AG04450 (cell line): Measurements from ENCODE around the gene MICAL3. TPM values are rescaled to one million over a fixed set of nuclear protein-coding genes. Genes with fewer than 3 reads are reported as not detected.
"Not testable (repeated sequence)": the region's sequence is repeated elsewhere in the genome, so short reads cannot be mapped to it uniquely, and the experiment has no call there.

Source experiments
- CTCF ChIA-PET: fragments of 300-600, 350-600 bp; formaldehyde crosslinking; extraction: SDS; loops from one replicate; lab custom pipeline; 2022; ENCODE audit warnings: antibody characterized with exemption, inconsistent platforms; lab: Charles Lee
- POLR2A ChIA-PET: fragments of 350-600 bp; formaldehyde crosslinking; extraction: SDS; loops from one replicate; lab custom pipeline; 2021; ENCODE audit warnings: antibody characterized with exemption, inconsistent platforms; lab: Yijun Ruan, JAX
- DNase-seq: peaks from one replicate; pipeline ENCODE4 v3.0.0-alpha.2; 2011; ENCODE audit warnings: low read depth, low spot score
- H3K27ac ChIP-seq: one replicate; pipeline ENCODE4 v1.5.1; 2012; ENCODE audit warnings: low read depth, low read length, control low read depth
- H3K27me3 ChIP-seq: one replicate; pipeline ENCODE4 v1.6.0; 2012; ENCODE audit warnings: low read length; ENCODE audit not compliant: control insufficient read depth, insufficient read depth
- H3K4me3 ChIP-seq: 2 replicates; pipeline ENCODE4 v1.5.1; 2011; ENCODE audit warnings: mild to moderate bottlenecking, low read depth, low read length, control low read depth
- H3K9me3 ChIP-seq: 2 replicates; pipeline ENCODE4 v1.5.1; 2012; ENCODE audit warnings: low read length; ENCODE audit not compliant: control insufficient read depth, insufficient read depth
- polyA plus RNA-seq: library from polyadenylated mRNA; depleted of rRNA; stranded (reverse); fragments of >200 nt; gene quantifications from 2 replicates; pipeline ENCODE4 v1.2.3, GENCODE V29; 2011
- TF ChIP-seq, protein P1 (sequence below): IDR thresholded peaks from 2 replicates; pipeline ENCODE4 v1.5.1; 2011; ENCODE audit warnings: low read depth, low read length, control low read depth, inconsistent platforms

The MICAL3 gene
- polyA plus RNA-seq, 1 experiment = 17.8 TPM

DNA sequence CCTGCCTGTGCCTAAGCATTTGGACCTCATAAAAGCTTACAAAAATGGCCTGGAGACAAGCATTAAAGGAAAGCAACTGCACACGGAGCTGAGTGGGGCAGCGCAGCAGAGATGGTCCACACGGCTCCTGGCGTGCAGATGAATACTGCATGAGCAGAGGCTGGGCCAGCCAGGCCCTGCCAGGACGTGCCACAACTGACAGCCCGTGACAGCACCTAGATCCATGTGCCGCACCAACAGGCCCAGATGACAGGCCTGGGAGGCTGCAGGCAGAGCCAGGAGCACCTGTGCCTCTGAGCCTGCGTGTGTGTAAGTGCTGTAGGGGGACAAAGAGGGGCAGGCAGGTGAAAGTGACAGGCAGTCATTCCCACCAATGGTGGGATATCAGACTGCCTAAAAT lies 33.4 kb downstream of the MICAL3 start:
- TF ChIP-seq, protein P1, sequence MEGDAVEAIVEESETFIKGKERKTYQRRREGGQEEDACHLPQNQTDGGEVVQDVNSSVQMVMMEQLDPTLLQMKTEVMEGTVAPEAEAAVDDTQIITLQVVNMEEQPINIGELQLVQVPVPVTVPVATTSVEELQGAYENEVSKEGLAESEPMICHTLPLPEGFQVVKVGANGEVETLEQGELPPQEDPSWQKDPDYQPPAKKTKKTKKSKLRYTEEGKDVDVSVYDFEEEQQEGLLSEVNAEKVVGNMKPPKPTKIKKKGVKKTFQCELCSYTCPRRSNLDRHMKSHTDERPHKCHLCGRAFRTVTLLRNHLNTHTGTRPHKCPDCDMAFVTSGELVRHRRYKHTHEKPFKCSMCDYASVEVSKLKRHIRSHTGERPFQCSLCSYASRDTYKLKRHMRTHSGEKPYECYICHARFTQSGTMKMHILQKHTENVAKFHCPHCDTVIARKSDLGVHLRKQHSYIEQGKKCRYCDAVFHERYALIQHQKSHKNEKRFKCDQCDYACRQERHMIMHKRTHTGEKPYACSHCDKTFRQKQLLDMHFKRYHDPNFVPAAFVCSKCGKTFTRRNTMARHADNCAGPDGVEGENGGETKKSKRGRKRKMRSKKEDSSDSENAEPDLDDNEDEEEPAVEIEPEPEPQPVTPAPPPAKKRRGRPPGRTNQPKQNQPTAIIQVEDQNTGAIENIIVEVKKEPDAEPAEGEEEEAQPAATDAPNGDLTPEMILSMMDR = no peak
- H3K4me3 ChIP-seq = no peak overlapping the region
- ChIA-PET CTCF (no interaction called here), POLR2A (no interaction called here)
- H3K9me3 ChIP-seq = no peaks in the 10 kb centered on the region
- no peak overlapping the region for H3K27ac ChIP-seq
- DNase-seq = no peak
- no peaks in the 10 kb centered on the region for H3K27me3 ChIP-seq

DNA sequence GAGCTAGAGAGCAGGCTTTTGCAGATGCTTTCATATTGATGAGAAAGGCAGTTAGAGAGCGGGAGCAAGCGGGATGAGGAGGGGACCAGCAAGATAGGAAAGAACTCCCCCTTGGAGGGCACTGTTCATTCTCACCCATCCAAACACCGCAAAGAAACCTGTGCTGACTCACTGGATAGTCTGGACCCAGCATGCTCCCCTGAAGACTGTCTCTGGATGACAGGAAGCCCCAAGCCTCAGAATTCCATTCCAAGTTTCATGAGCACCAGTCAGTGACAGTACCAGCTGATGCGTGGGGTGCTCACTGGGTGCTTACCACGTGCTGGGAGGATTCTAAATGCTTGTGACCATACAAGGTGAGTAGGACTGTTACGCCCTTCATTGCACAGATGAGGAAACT lies 34.2 kb downstream of the MICAL3 start:
- H3K27ac ChIP-seq = no peak overlapping the region
- H3K27me3 ChIP-seq = no peaks in the 10 kb centered on the region
- DNase-seq = no peak
- H3K9me3 ChIP-seq = no peaks in the 10 kb centered on the region
- ChIA-PET CTCF (no interaction called here), POLR2A (no interaction called here)
- TF ChIP-seq, protein P1 = no peak
- no peak overlapping the region for H3K4me3 ChIP-seq

DNA sequence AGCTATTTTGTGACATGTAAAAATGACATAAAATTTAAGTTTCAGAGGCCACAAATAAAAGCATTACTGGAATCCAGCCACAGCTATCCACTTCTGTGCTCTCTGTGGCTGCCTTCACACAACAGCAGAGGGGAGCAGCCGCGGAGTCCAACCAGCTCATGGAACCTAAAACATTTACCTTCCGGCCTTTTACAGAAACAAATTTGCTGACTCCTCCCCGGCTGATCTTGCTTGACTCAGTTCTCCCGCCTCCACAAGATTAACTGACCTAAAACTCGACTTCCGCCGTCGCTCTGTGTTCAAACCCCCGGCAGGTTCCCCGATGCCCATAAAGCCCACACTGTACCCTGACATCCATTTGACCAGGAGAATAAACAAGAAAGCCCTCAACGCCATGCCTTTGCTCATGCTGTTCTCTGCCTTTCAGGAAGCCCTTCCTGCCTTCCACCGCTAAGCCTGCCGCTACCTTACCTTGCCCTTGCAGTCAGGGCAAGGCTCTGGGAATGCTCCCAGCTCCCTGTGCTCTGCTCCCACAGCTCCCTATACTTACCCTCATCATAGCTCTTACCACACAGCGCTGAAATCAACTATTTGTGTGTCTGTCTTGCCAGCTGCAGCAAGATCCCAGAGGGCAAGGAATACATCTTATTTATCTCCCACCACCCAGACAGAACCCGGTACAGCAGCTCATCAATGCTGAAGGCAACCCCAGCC lies 35.4 kb downstream of the MICAL3 start:
- peak overlapping the region; percentile 21 for H3K27ac ChIP-seq
- CTCF ChIA-PET = interaction anchor here (0.6 to 0.9 kb wide), 3 partner anchors 14 to 87 kb away, joined by 3 to 4 read pairs (median 3); no protein-coding TSS in a partner anchor
- no peak for DNase-seq

DNA sequence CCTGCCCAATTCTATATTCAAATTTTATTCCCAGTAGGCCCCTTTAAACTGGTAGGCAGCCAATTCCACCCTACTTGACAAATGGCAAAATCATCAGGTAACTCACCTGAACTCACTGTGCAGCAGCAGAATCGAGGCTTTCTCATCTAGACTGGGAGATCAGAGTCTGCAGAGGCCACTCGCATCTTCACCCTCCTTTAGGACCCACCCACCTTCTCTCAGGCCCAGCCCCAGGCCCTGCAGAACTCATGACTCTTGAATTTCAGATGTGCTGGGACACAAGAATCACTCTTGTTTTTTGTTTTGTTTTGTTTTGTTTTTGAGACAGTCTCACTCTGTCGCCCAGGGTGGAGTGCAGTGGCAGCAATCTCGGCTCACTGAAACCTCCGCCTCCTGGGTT lies 38.8 kb downstream of the MICAL3 start:
- CTCF ChIA-PET = no interaction called here
- Histone ChIP-seq H3K4me3 (no peak overlapping the region), H3K27me3 (no peaks in the 10 kb centered on the region), H3K27ac (no peak overlapping the region), H3K9me3 (no peaks in the 10 kb centered on the region)
- POLR2A ChIA-PET = no interaction called here
- no peak for DNase-seq
- TF ChIP-seq, protein P1 = no peak

More for the DNA sequence above, 35.4 kb downstream of the MICAL3 start:
- POLR2A ChIA-PET = no interaction called here
- Histone ChIP-seq H3K9me3 (no peaks in the 10 kb centered on the region), H3K27me3 (no peaks in the 10 kb centered on the region), H3K4me3 (no peak overlapping the region)
- TF ChIP-seq, protein P1 = no peak

DNA sequence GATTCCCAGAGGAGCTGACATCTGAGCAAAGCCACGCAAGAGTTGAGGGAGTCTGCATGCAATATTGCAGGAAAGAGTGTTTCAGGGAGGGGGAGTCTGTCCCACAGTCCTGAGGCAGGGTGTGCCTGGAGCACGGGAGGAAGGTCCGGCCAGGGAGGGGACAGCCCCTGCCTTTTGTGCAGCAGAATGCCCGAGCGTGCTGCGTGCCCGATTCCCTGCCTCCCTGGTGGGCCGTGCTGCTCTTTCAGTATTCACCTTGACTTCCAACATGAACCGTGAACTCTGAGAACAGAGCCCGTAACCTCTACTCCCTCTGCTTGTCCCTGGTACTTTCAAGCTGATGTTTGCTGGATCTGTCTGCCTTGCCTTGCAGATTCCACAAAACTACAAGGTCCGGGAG lies 39.3 kb downstream of the MICAL3 start:
- POLR2A ChIA-PET, H3K27me3 ChIP-seq, H3K27ac ChIP-seq, CTCF ChIA-PET, H3K4me3 ChIP-seq, DNase-seq, H3K9me3 ChIP-seq: not testable (repeated sequence)
